GM23338 (cell line): ENCODE results near the gene DDX60.

Source experiments
- CREB1 ChIP-seq: fragments of 250-450 bp; sonication (Bioruptor Pico); IDR thresholded peaks from 2 replicates; pipeline ENCODE4 v1.5.0; 2020; ENCODE audit warnings: low read depth, mild to moderate bottlenecking, moderate library complexity
- CTCF ChIP-seq, 2 experiments: fragments of 200-600 bp in 1 of 2; sonication (generic) in 1 of 2; conservative IDR thresholded peaks; 2 replicates each; pipeline versions ENCODE4 v1.5.1 to v1.6.1; 2016 to 2017; ENCODE audit warnings: antibody characterized with exemption in 2 of 2, low read depth in 2 of 2, mild to moderate bottlenecking in 2 of 2, moderate library complexity in 1 of 2
- EZH2 ChIP-seq: fragments of 200-600 bp; sonication (generic); IDR thresholded peaks from one replicate; pipeline ENCODE4 v1.8.0; 2017; ENCODE audit warnings: antibody characterized with exemption, mild to moderate bottlenecking, low read depth; ENCODE audit not compliant: unreplicated experiment
- EZH2phosphoT487 ChIP-seq: fragments of 200-600 bp; sonication (generic); IDR thresholded peaks from one replicate; pipeline ENCODE4 v1.8.1; 2018; ENCODE audit warnings: antibody characterized with exemption; ENCODE audit not compliant: unreplicated experiment
- JUNB ChIP-seq: IDR thresholded peaks from one replicate; pipeline ENCODE4 v1.6.1; 2016; ENCODE audit warnings: antibody characterized with exemption; ENCODE audit not compliant: unreplicated experiment
- POLR2AphosphoS5 ChIP-seq: IDR thresholded peaks from 2 replicates; pipeline ENCODE4 v1.6.1; 2016; ENCODE audit warnings: antibody characterized with exemption, low read depth
- STAT1 ChIP-seq: IDR thresholded peaks from one replicate; pipeline ENCODE4 v1.6.1; 2016; ENCODE audit warnings: antibody characterized with exemption; ENCODE audit not compliant: unreplicated experiment

DNA sequence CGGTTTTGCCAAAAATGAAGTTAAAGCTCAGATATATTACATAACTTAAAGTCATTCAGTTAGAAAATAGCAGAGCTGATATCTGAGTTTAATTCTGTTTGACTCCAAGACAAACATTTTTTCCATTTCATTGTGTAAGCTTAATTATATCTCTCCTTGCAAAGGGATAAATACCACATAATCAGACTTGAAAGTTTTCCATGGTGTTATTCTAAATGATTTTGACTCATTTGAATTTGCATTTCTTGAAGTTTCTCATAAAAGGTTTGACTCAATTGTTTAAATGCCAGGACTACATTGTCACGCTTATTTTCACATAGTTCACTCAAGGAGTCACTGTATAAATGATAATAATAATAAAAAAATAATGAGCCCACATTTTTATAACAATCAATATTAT lies 39.4 kb upstream of the DDX60 start:
- TF ChIP-seq EZH2 (no peak), CTCF (conservative IDR thresholded peaks at IDR 0.05; ENCODE audit: low read depth in 2 of 2) (no peak), JUNB (no peak), POLR2AphosphoS5 (no peak), CREB1 (CRISPR knock-in tag) (no peak), EZH2phosphoT487 (no peak), STAT1 (no peak)
